HepG2 (cell line): Measurements from ENCODE around the gene CISH. TPM values are rescaled to one million over a fixed set of nuclear protein-coding genes. Genes with fewer than 3 reads are reported as not detected.

Experiments used
- ATAC-seq: fragments of 200-7000 bp; cut with Tn5 transposase; 3 replicates; pipeline ENCODE4 v1.9.1; 2020; ENCODE audit warnings: mild to moderate bottlenecking, moderate library complexity
- BruUV-seq: library from RNA; stranded (reverse); fragments of 400-500 nt; replicated peaks from 2 replicates; lab custom pipeline; 2021; lab: Mats Ljungman, UMichigan
- CTCF ChIA-PET: fragments of 300-600 bp; formaldehyde crosslinking; extraction: SDS; loops from one replicate; lab custom pipeline; 2021; ENCODE audit warnings: low total read pairs, inconsistent platforms, low intra/inter-chr PET ratio; lab: Yijun Ruan, JAX
- POLR2A ChIA-PET: fragments of 350-600 bp; sonication (Branson Sonifier 250); formaldehyde crosslinking; loops from one replicate; lab custom pipeline; 2020; ENCODE audit warnings: antibody characterized with exemption, inconsistent platforms; lab: Yijun Ruan, JAX
- DNase-seq: peaks from one replicate; pipeline ENCODE4 v3.0.0-alpha.2; 2015; ENCODE audit warnings: low spot score
- FAIRE-seq: peaks from 3 replicates; lab custom pipeline; 2011; peaks lifted over from hg19 to GRCh38; lab: Jason Lieb, UNC
- H2AFZ ChIP-seq: one replicate; pipeline ENCODE4 v1.6.1; 2011; ENCODE audit warnings: low read length, inconsistent platforms
- H3K27ac ChIP-seq: fragments of 300-600 bp; 3 replicates; pipeline ENCODE4 v1.8.0; 2011; ENCODE audit warnings: mixed run types, mild to moderate bottlenecking, mixed read lengths, low read length, inconsistent platforms; ENCODE audit not compliant: insufficient read depth; ENCODE audit errors: extremely low read length
- H3K27me3 ChIP-seq, 2 experiments: fragments of 200-600 bp in 1 of 2; 2 replicates in 1 of 2; 3 replicates in 1 of 2; pipeline versions ENCODE4 v1.6.0 to v1.8.0; 2011; ENCODE audit warnings: low read length in 2 of 2, mild to moderate bottlenecking in 2 of 2, moderate library complexity in 2 of 2, inconsistent platforms in 1 of 2; ENCODE audit not compliant: insufficient read depth in 2 of 2, control insufficient read depth in 1 of 2
- H3K36me3 ChIP-seq, 2 experiments: fragments of 200-600 bp in 1 of 2; replicated peaks in 1 of 2; 2 replicates in 1 of 2; 3 replicates in 1 of 2; pipeline versions ENCODE4 v1.5.1 to v1.8.0; 2011; ENCODE audit warnings: low read length in 2 of 2, inconsistent platforms in 1 of 2; ENCODE audit not compliant: insufficient read depth in 2 of 2, control insufficient read depth in 1 of 2
- H3K4me1 ChIP-seq: 2 replicates; pipeline ENCODE4 v1.5.1; 2012; ENCODE audit warnings: low read length, inconsistent platforms; ENCODE audit not compliant: insufficient read depth
- H3K4me2 ChIP-seq: 2 replicates; pipeline ENCODE4 v1.6.0; 2011; ENCODE audit warnings: low read depth, low read length, inconsistent platforms
- H3K4me3 ChIP-seq, 3 experiments: fragments of 200-600 bp in 1 of 3; sonication (generic), shearing (Covaris generic) in 1 of 3; replicated peaks in 1 of 3; 2 replicates each; pipeline ENCODE4 v1.5.1; 2011 to 2016; ENCODE audit warnings: low read length in 3 of 3, inconsistent platforms in 2 of 3, low read depth in 2 of 3, mild to moderate bottlenecking in 2 of 3, control low read depth in 1 of 3, mixed read lengths in 1 of 3; ENCODE audit not compliant: insufficient read depth in 1 of 3
- H3K79me2 ChIP-seq: one replicate; pipeline ENCODE4 v1.6.1; 2011; ENCODE audit warnings: low read length, inconsistent platforms; ENCODE audit not compliant: insufficient read depth
- H3K9ac ChIP-seq: 2 replicates; pipeline ENCODE4 v1.6.0; 2011; ENCODE audit warnings: mild to moderate bottlenecking, low read depth, low read length, inconsistent platforms; ENCODE audit not compliant: insufficient read depth
- H3K9me3 ChIP-seq: 2 replicates; pipeline ENCODE4 v1.5.1; 2012; ENCODE audit warnings: mild to moderate bottlenecking, low read length
- H4K20me1 ChIP-seq: 2 replicates; pipeline ENCODE4 v1.6.0; 2011; ENCODE audit warnings: inconsistent platforms, mild to moderate bottlenecking, low read length, moderate library complexity; ENCODE audit not compliant: insufficient read depth
- CENPT ChIP-seq: sonication (generic); formaldehyde crosslinking; IDR thresholded peaks from 2 replicates; pipeline ENCODE4 v1.8.0; 2022; ENCODE audit warnings: low read depth, mild to moderate bottlenecking, moderate library complexity, missing genetic modification reagents
- DMAP1 ChIP-seq: IDR thresholded peaks from 2 replicates; pipeline ENCODE4 v1.6.1; 2016
- ETS1 ChIP-seq: sonication (generic); formaldehyde crosslinking; IDR thresholded peaks from 2 replicates; pipeline ENCODE4 v1.4.0; 2020; ENCODE audit warnings: missing genetic modification reagents
- HNF4G ChIP-seq, 2 experiments: sonication (generic) in 1 of 2; formaldehyde crosslinking in 1 of 2; IDR thresholded peaks; 2 replicates each; pipeline versions ENCODE4 v1.4.0 to v1.6.1; 2011 to 2020; ENCODE audit warnings: borderline replicate concordance in 2 of 2, low read depth in 2 of 2, mild to moderate bottlenecking in 2 of 2, low read length in 1 of 2, missing genetic modification reagents in 1 of 2, moderate library complexity in 1 of 2
- KLF9 ChIP-seq: IDR thresholded peaks from 2 replicates; pipeline ENCODE4 v1.6.1; 2016; ENCODE audit warnings: low read depth
- MED13 ChIP-seq: sonication (generic); formaldehyde crosslinking; IDR thresholded peaks from 2 replicates; pipeline ENCODE4 v1.5.0; 2020; ENCODE audit warnings: missing genetic modification reagents
- NFE2L1 ChIP-seq: sonication (generic); formaldehyde crosslinking; IDR thresholded peaks from 2 replicates; pipeline ENCODE4 v1.4.0; 2020; ENCODE audit warnings: missing genetic modification reagents, mild to moderate bottlenecking, borderline replicate concordance
- PHF5A ChIP-seq: IDR thresholded peaks from one replicate; pipeline ENCODE4 v1.6.1; 2018; ENCODE audit warnings: low read depth, missing genetic modification reagents; ENCODE audit not compliant: unreplicated experiment
- THAP11 ChIP-seq: IDR thresholded peaks from 2 replicates; pipeline ENCODE4 v1.6.1; 2016; ENCODE audit warnings: missing biosample characterization, missing genetic modification reagents
- TRIM22 ChIP-seq: fragments of 450-650 bp; IDR thresholded peaks from 2 replicates; pipeline ENCODE4 v1.6.1; 2017
- ZKSCAN8 ChIP-seq: IDR thresholded peaks from 2 replicates; pipeline ENCODE4 v1.6.1; 2016; ENCODE audit warnings: borderline replicate concordance, missing genetic modification reagents, missing compliant biosample characterization
- ZNF12 ChIP-seq: sonication (generic); formaldehyde crosslinking; IDR thresholded peaks from 2 replicates; pipeline ENCODE4 v1.5.0; 2020; ENCODE audit warnings: missing genetic modification reagents
- ZNF124 ChIP-seq: sonication (generic); formaldehyde crosslinking; IDR thresholded peaks from 2 replicates; pipeline ENCODE4 v1.4.0; 2020; ENCODE audit warnings: missing genetic modification reagents
- ZNF253 ChIP-seq: sonication (generic); formaldehyde crosslinking; IDR thresholded peaks from 2 replicates; pipeline ENCODE4 v1.8.0; 2022; ENCODE audit warnings: mild to moderate bottlenecking, missing genetic modification reagents, borderline replicate concordance
- ZNF329 ChIP-seq: sonication (generic); formaldehyde crosslinking; IDR thresholded peaks from 2 replicates; pipeline ENCODE4 v1.9.0; 2021; ENCODE audit warnings: low read depth, mild to moderate bottlenecking, missing genetic modification reagents
- ZNF432 ChIP-seq: sonication (generic); formaldehyde crosslinking; IDR thresholded peaks from 2 replicates; pipeline ENCODE4 v1.5.0; 2020; ENCODE audit warnings: missing genetic modification reagents, mild to moderate bottlenecking, borderline replicate concordance
- ZNF788 ChIP-seq: sonication (generic); formaldehyde crosslinking; IDR thresholded peaks from 2 replicates; pipeline ENCODE4 v1.5.0; 2020; ENCODE audit warnings: mild to moderate bottlenecking, missing genetic modification reagents, borderline replicate concordance
- ZNF790 ChIP-seq: sonication (generic); formaldehyde crosslinking; IDR thresholded peaks from 2 replicates; pipeline ENCODE4 v1.8.0; 2022; ENCODE audit warnings: missing genetic modification reagents, mild to moderate bottlenecking, borderline replicate concordance
- WGBS: methylation state at CpG from one replicate; pipeline ENCODE4 v1.1.6; 2017; ENCODE audit warnings: low lambda C conversion rate; 5-methylcytosine and 5-hydroxymethylcytosine counted together
- in situ Hi-C: cut with HindIII; loops from 2 replicates; pipeline ENCODE4 v1.10.0; 2017; ENCODE audit warnings: low pct_unique_long_range_greater_than_20kb; ENCODE audit not compliant: extremely low pct_ligation_motif_present
- intact Hi-C: fragments of 100-400 bp; cut with micrococcal nuclease; formaldehyde crosslinking; loops from one replicate; pipeline ENCODE4 v1.10.0; 2022; ENCODE audit not compliant: unreplicated experiment
- polyA plus RNA-seq, 8 experiments: library from polyadenylated mRNA; depleted of rRNA in 3 of 8; stranded (reverse) in 7 of 8; unstranded in 1 of 8; fragments of >200 nt; fragmentation: Illumina TruSeq in 4 of 8; extraction: Trizol in 4 of 8; gene quantifications; 2 replicates each; pipeline versions ENCODE4 v1.2.1 to v1.2.3, GENCODE V29; 2011 to 2016; ENCODE audit warnings: low read depth in 4 of 8, missing spikeins in 1 of 8, mixed read lengths in 1 of 8; ENCODE audit not compliant: insufficient read depth in 1 of 8
- total RNA-seq, 5 experiments: library from RNA; depleted of rRNA; stranded (reverse); fragments of >200 nt; fragmentation: Illumina TruSeq; extraction: Trizol; gene quantifications; 2 replicates each; pipeline ENCODE4 v1.2.3, GENCODE V29; 2016; ENCODE audit warnings: low read depth in 1 of 5
- TF ChIP-seq, protein P1 (sequence below): sonication (generic); formaldehyde crosslinking; IDR thresholded peaks from 2 replicates; pipeline ENCODE4 v1.5.0; 2020; ENCODE audit warnings: missing genetic modification reagents

CISH gene
- total and polyA plus RNA-seq, 2 of the 13 experiments (the other 11 are each of a cell fraction or from before 2014, with no cell fraction given), result 0.91 to 1.5 TPM

DNA sequence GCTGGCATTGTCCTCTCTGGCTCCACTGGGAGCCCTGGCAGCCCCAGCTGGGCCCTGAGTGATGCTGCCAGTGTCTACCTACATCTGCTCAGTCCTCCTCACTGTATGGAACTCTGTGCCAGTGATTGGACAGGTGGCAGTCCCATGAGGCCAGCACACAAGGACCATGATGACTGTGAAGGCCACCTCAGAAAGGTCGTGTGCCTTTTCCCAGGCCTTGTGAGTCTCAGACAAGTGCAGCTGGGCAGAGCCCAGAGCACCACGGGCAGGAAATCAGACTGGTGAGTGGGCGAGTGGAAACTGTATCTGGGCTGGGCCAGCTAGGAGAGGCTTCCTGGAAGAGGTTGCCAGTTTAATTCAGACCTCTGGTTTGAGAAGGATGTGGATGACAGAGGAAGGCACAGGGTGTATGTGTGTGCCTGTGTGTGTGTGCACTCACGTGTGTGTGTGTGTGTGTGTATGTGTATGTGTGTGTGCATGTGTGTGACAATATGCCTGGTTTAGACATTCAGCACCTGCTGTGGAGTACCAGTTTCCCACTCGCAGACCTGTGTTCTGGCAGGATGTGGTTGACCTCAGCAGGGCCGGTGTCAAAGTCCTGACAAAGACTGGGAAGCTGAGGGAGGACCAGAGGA lies 12.4 kb upstream of the CISH start (continued):
- TF ChIP-seq, protein P1, sequence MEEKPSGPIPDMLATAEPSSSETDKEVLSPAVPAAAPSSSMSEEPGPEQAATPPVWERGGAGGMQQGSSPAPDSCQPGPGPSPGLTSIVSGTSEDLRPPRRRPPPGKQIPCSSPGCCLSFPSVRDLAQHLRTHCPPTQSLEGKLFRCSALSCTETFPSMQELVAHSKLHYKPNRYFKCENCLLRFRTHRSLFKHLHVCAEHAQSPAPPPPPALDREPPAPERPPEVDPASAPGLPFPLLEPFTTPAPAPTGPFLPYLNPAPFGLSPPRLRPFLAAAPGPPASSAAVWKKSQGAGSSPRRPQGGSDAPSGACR (CRISPR knock-in tag), result no peak
- TF ChIP-seq ZNF790 (CRISPR knock-in tag) (no peak), PHF5A (no peak), ZKSCAN8 (no peak), NFE2L1 (CRISPR knock-in tag) (no peak), THAP11 (CRISPR knock-in tag) (no peak)
- TF ChIP-seq, all 625 proteins: peak for 0

- no peak overlapping the region for H3K4me3 ChIP-seq
- H3K79me2 ChIP-seq, result peaks cover 3% of the 10 kb centered on the region
- ChIA-PET POLR2A (no interaction called here), CTCF (no interaction called here)
- BruUV-seq, result no TSS peak
- H3K4me1 ChIP-seq, result peaks cover 38% of the 10 kb centered on the region
- no peaks in the 10 kb centered on the region for H3K27me3 ChIP-seq
- in situ Hi-C loops (no loop called here), intact Hi-C loops (no loop called here)
- no peak for TF ChIP-seq HNF4G (IDR thresholded peaks at IDR 0.05; ENCODE audit: borderline replicate concordance, low read depth, low read length)
- no peak for TF ChIP-seq HNF4G (CRISPR knock-in tag; IDR thresholded peaks at IDR 0.05; ENCODE audit: borderline replicate concordance, low read depth)
- no peak for TF ChIP-seq KLF9 (CRISPR knock-in tag)
- no peak for TF ChIP-seq ZNF788 (CRISPR knock-in tag)
- no peak for TF ChIP-seq ZNF432 (CRISPR knock-in tag)
- no peak for TF ChIP-seq MED13
- TF ChIP-seq ZNF329, result no peak
- no peak for TF ChIP-seq TRIM22
- no peak for TF ChIP-seq ZNF124 (CRISPR knock-in tag)
- TF ChIP-seq ZNF12 (CRISPR knock-in tag), result no peak
- no peak for TF ChIP-seq ZNF253
- TF ChIP-seq CENPT (CRISPR knock-in tag), result no peak
- no peak for TF ChIP-seq DMAP1 (CRISPR knock-in tag)
- TF ChIP-seq ETS1 (CRISPR knock-in tag), result no peak
- no peak overlapping the region for H3K27ac ChIP-seq
- no peak overlapping the region for H2AFZ ChIP-seq
- no peak overlapping the region for H3K4me2 ChIP-seq
- no peak overlapping the region for H3K9ac ChIP-seq
- peaks cover 3 to 10% of the 10 kb centered on the region in 2 experiments; a peak in 2 of 5 replicates for H3K36me3 ChIP-seq
- no peaks in the 10 kb centered on the region for H4K20me1 ChIP-seq
- H3K9me3 ChIP-seq, result no peaks in the 10 kb centered on the region
- no peak for DNase-seq
- no peak for FAIRE-seq
- ATAC-seq, result no peak
- 96% methylated on average over 3 of the region's 3 CpGs for WGBS
Observed at GRCh38 chr3:50622881-50623280, 11.3 kb upstream of the CISH start.
